Neural cell (in vitro differentiated cells): ENCODE data around the gene YIPF2. TPM values are rescaled to one million over a fixed set of nuclear protein-coding genes. Genes with fewer than 3 reads are reported as not detected.

Experiments used
- H2AFZ ChIP-seq: fragments of 200-600, 300-800 bp; sonication (generic), shearing (Covaris generic); 2 replicates; pipeline ENCODE4 v1.6.0; 2014; ENCODE audit warnings: low read depth, mild to moderate bottlenecking, antibody characterized with exemption, low read length, moderate library complexity
- H3F3A ChIP-seq: fragments of 200-600 bp; shearing (Covaris generic); 2 replicates; pipeline ENCODE4 v1.6.1; 2016; ENCODE audit warnings: mild to moderate bottlenecking, moderate library complexity, mixed read lengths, antibody characterized with exemption, low read length; ENCODE audit not compliant: insufficient read depth, poor library complexity, severe bottlenecking
- H3K27ac ChIP-seq: fragments of 200-600, 300-800 bp; sonication (generic), shearing (Covaris generic); 2 replicates; pipeline ENCODE4 v1.5.1; 2014; ENCODE audit warnings: mild to moderate bottlenecking, low read length, moderate library complexity
- H3K27me3 ChIP-seq: fragments of 300-800, 200-600 bp; sonication (generic), shearing (Covaris generic); 2 replicates; pipeline ENCODE4 v1.6.0; 2014; ENCODE audit warnings: mild to moderate bottlenecking, low read depth, low read length, moderate library complexity; ENCODE audit not compliant: insufficient read depth
- H3K36me3 ChIP-seq: fragments of 300-800, 200-600 bp; sonication (generic), shearing (Covaris generic); 2 replicates; pipeline ENCODE4 v1.5.1; 2014; ENCODE audit warnings: mild to moderate bottlenecking, antibody characterized with exemption, low read length, moderate library complexity; ENCODE audit not compliant: insufficient read depth
- H3K4me2 ChIP-seq: fragments of 300-800, 200-600 bp; sonication (generic), shearing (Covaris generic); 2 replicates; pipeline ENCODE4 v1.6.0; 2014; ENCODE audit warnings: mild to moderate bottlenecking, low read length
- H3K4me3 ChIP-seq: fragments of 300-800, 200-600 bp; sonication (generic), shearing (Covaris generic); 2 replicates; pipeline ENCODE4 v1.5.1; 2014; ENCODE audit warnings: mild to moderate bottlenecking, low read length, moderate library complexity
- H3K79me2 ChIP-seq: fragments of 200-600 bp; shearing (Covaris generic); replicated peaks from 2 replicates; pipeline ENCODE4 v1.6.0; 2014; ENCODE audit warnings: mild to moderate bottlenecking, low read length, moderate library complexity; ENCODE audit not compliant: insufficient read depth
- H3K9ac ChIP-seq: fragments of 300-800, 200-600 bp; sonication (generic), shearing (Covaris generic); 2 replicates; pipeline ENCODE4 v1.6.1; 2016; ENCODE audit warnings: mild to moderate bottlenecking, low read length, mixed read lengths
- H3K9me2 ChIP-seq: fragments of 200-600 bp; shearing (Covaris generic); 2 replicates; pipeline ENCODE4 v1.6.1; 2016; ENCODE audit warnings: mild to moderate bottlenecking, low read length, mixed read lengths; ENCODE audit not compliant: insufficient read depth
- H3K9me3 ChIP-seq: fragments of 200-600, 300-800 bp; sonication (generic), shearing (Covaris generic); 2 replicates; pipeline ENCODE4 v1.6.1; 2016; ENCODE audit warnings: mild to moderate bottlenecking, mixed run types, low read length, moderate library complexity, mixed read lengths
- H4K20me1 ChIP-seq: fragments of 200-600 bp; shearing (Covaris generic); 2 replicates; pipeline ENCODE4 v1.6.1; 2016; ENCODE audit warnings: mild to moderate bottlenecking, mixed run types; ENCODE audit not compliant: insufficient read depth
- EP300 ChIP-seq: fragments of 450-650 bp; conservative IDR thresholded peaks from 2 replicates; pipeline ENCODE4 v1.6.1; 2014; ENCODE audit warnings: antibody characterized with exemption, mild to moderate bottlenecking, moderate library complexity; ENCODE audit not compliant: poor library complexity, severe bottlenecking
- EZH2 ChIP-seq: fragments of 200-600, 300-800 bp; shearing (Covaris generic), sonication (generic); IDR thresholded peaks from 2 replicates; pipeline ENCODE4 v1.6.1; 2014; ENCODE audit warnings: antibody characterized with exemption, low read length, borderline replicate concordance, mild to moderate bottlenecking; ENCODE audit not compliant: insufficient read depth, poor library complexity, severe bottlenecking
- MXI1 ChIP-seq: fragments of 450-650 bp; conservative IDR thresholded peaks from 2 replicates; pipeline ENCODE4 v1.6.1; 2014; ENCODE audit warnings: antibody characterized with exemption, mild to moderate bottlenecking; ENCODE audit not compliant: poor library complexity, severe bottlenecking
- POLR2AphosphoS5 ChIP-seq: IDR thresholded peaks from 2 replicates; pipeline ENCODE4 v1.6.1; 2012
- RAD21 ChIP-seq: fragments of 450-650 bp; conservative IDR thresholded peaks from 2 replicates; pipeline ENCODE4 v1.6.1; 2014; ENCODE audit warnings: antibody characterized with exemption, mild to moderate bottlenecking, moderate library complexity
- REST ChIP-seq: IDR thresholded peaks from 2 replicates; pipeline ENCODE4 v1.6.1; 2012; ENCODE audit warnings: borderline replicate concordance
- SMC3 ChIP-seq: fragments of 450-650 bp; conservative IDR thresholded peaks from 2 replicates; pipeline ENCODE4 v1.6.1; 2014; ENCODE audit warnings: antibody characterized with exemption, mild to moderate bottlenecking, moderate library complexity; ENCODE audit not compliant: poor library complexity
- TAF1 ChIP-seq: IDR thresholded peaks from 2 replicates; pipeline ENCODE4 v1.6.1; 2012; ENCODE audit warnings: low read depth
- polyA plus RNA-seq: library from polyadenylated mRNA; depleted of rRNA; stranded (reverse); fragments of >200 nt; gene quantifications from 2 replicates; pipeline ENCODE4 v1.2.3, GENCODE V29; 2014
- TF ChIP-seq, protein P1 (sequence below): fragments of 450-650 bp; IDR thresholded peaks from 2 replicates; pipeline ENCODE4 v1.5.1; 2014; ENCODE audit warnings: antibody characterized with exemption, mild to moderate bottlenecking, moderate library complexity; ENCODE audit not compliant: poor library complexity, severe bottlenecking

YIPF2 gene
- polyA plus RNA-seq, 1 donor from 2014 or later, result 101 TPM

- TF ChIP-seq EP300 (no peak), RAD21 (no peak), MXI1 (no peak), POLR2AphosphoS5 (no peak), EZH2 (no peak), REST (no peak), TAF1 (no peak), SMC3 (no peak)
- TF ChIP-seq, protein P1, sequence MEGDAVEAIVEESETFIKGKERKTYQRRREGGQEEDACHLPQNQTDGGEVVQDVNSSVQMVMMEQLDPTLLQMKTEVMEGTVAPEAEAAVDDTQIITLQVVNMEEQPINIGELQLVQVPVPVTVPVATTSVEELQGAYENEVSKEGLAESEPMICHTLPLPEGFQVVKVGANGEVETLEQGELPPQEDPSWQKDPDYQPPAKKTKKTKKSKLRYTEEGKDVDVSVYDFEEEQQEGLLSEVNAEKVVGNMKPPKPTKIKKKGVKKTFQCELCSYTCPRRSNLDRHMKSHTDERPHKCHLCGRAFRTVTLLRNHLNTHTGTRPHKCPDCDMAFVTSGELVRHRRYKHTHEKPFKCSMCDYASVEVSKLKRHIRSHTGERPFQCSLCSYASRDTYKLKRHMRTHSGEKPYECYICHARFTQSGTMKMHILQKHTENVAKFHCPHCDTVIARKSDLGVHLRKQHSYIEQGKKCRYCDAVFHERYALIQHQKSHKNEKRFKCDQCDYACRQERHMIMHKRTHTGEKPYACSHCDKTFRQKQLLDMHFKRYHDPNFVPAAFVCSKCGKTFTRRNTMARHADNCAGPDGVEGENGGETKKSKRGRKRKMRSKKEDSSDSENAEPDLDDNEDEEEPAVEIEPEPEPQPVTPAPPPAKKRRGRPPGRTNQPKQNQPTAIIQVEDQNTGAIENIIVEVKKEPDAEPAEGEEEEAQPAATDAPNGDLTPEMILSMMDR, result no peak
- Histone ChIP-seq H4K20me1 (no peaks in the 10 kb centered on the region), H3K36me3 (no peaks in the 10 kb centered on the region), H3K9me3 (no peaks in the 10 kb centered on the region), H3K27me3 (no peaks in the 10 kb centered on the region), H3K79me2 (no peaks in the 10 kb centered on the region), H3K4me2 (no peak overlapping the region), H3K4me3 (no peak overlapping the region), H2AFZ (no peak overlapping the region), H3K9ac (no peak overlapping the region), H3F3A (no peaks in the 10 kb centered on the region), H3K27ac (no peak overlapping the region), H3K9me2 (no peaks in the 10 kb centered on the region)
These were observed 14.6 kb downstream of the YIPF2 start for GRCh38 chr19:10913716-10914340.

- no peaks in the 10 kb centered on the region for H3K9me2 ChIP-seq
- H3K79me2 ChIP-seq, result no peaks in the 10 kb centered on the region
- no peak overlapping the region for H3K4me2 ChIP-seq
- no peak overlapping the region for H3K4me3 ChIP-seq
- no peak for TF ChIP-seq EZH2
- TF ChIP-seq, protein P1, result no peak
- TF ChIP-seq SMC3, result no peak
- no peak for TF ChIP-seq EP300
- no peak for TF ChIP-seq RAD21
- no peak for TF ChIP-seq MXI1
- TF ChIP-seq POLR2AphosphoS5, result no peak
- H3K27me3 ChIP-seq, result no peaks in the 10 kb centered on the region
- no peaks in the 10 kb centered on the region for H3K36me3 ChIP-seq
- H2AFZ ChIP-seq, result no peak overlapping the region
- no peaks in the 10 kb centered on the region for H3K9me3 ChIP-seq
- H3K27ac ChIP-seq, result no peak overlapping the region
- H4K20me1 ChIP-seq, result no peaks in the 10 kb centered on the region
- H3F3A ChIP-seq, result no peaks in the 10 kb centered on the region
- H3K9ac ChIP-seq, result no peak overlapping the region
These were observed 15.8 kb downstream of the YIPF2 start for GRCh38 chr19:10912619-10913018.
